ENCODE measurements around the gene DNAH8.

Gene DNAH8

GRCh38 chr6:38988736-38989449 lies 273.8 kb downstream of the DNAH8 start:
- Mint-ChIP-seq H3K36me3 (ENCODE audit: low read depth) (no peaks in the 10 kb centered on the region), H3K27me3 (ENCODE audit: low read depth) (peaks cover 3% of the 10 kb centered on the region), H3K4me3 (no peak overlapping the region), H3K9me3 (no peaks in the 10 kb centered on the region), H3K4me1 (no peaks in the 10 kb centered on the region), H3K27ac (no peak overlapping the region)
- TF ChIP-seq CTCF (IDR thresholded peaks at IDR 0.05; ENCODE audit: unreplicated experiment in 3 of 3), result no peak

- Mint-ChIP-seq H3K4me3 (no peak overlapping the region), H3K27ac (no peak overlapping the region), H3K9me3 (no peaks in the 10 kb centered on the region), H3K27me3 (ENCODE audit: low read depth) (peaks cover 3% of the 10 kb centered on the region), H3K36me3 (ENCODE audit: low read depth) (no peaks in the 10 kb centered on the region), H3K4me1 (no peaks in the 10 kb centered on the region)
- no peak for TF ChIP-seq CTCF (IDR thresholded peaks at IDR 0.05; ENCODE audit: unreplicated experiment in 3 of 3)
Measured at GRCh38 chr6:38990475-38990874, 275.4 kb downstream of the DNAH8 start.

DNA sequence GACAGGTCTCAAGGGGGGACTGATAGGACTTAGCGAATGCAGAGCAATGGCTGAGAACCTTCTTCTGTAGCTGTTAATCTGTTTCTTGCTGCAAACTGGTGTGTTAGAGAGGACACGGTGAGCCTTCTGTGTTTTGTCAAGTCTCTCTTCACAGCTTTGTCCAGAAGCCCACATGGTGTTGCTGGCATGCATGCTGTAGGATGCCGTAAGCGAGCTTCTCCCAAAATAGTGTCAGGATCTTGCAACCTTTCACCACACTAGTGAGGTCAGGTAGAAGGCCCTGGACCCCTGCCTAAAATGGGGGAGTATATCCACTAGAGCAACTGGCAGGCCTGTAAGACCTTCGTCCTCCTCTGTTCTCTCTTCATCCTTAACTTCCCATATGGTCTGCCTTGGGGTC lies 281.6 kb downstream of the DNAH8 start:
- Mint-ChIP-seq H3K4me1 (no peaks in the 10 kb centered on the region), H3K36me3 (ENCODE audit: low read depth) (no peaks in the 10 kb centered on the region), H3K27ac (no peak overlapping the region), H3K27me3 (ENCODE audit: low read depth) (peaks cover 39% of the 10 kb centered on the region), H3K4me3 (no peak overlapping the region), H3K9me3 (no peaks in the 10 kb centered on the region)
- no peak for TF ChIP-seq CTCF (IDR thresholded peaks at IDR 0.05; ENCODE audit: unreplicated experiment in 3 of 3)

- Mint-ChIP-seq H3K36me3 (ENCODE audit: low read depth) (no peaks in the 10 kb centered on the region), H3K4me1 (no peaks in the 10 kb centered on the region), H3K27ac (no peak overlapping the region), H3K4me3 (no peak overlapping the region), H3K27me3 (ENCODE audit: low read depth) (peaks cover 44% of the 10 kb centered on the region), H3K9me3 (no peaks in the 10 kb centered on the region)
- TF ChIP-seq CTCF (IDR thresholded peaks at IDR 0.05; ENCODE audit: unreplicated experiment in 3 of 3), result peak; percentile 49 to 75 (median 69)
Measured at GRCh38 chr6:38997128-38997761, 282.1 kb downstream of the DNAH8 start.

DNA sequence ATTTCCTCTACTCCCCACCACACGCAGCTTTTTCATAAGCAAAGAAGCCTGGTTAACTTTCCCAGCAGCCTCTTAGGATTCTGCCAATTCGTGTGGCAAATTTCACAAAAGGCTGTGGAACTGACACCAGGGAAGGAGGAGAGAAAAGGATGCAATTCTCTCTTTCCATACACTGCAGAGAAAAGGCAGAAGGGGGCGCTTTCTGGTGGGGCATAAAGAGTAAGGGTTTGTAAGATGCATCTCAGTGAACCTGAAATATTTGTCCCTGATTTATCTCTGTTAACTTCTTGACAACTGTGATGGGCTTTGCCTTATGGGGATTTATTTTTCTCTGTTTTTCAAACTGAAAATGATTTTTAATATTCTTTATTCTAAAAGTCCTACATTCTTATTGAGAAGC lies 288.0 kb downstream of the DNAH8 start:
- Mint-ChIP-seq H3K27ac (no peak overlapping the region), H3K4me3 (no peak overlapping the region), H3K9me3 (peaks cover 6% of the 10 kb centered on the region), H3K36me3 (ENCODE audit: low read depth) (no peaks in the 10 kb centered on the region), H3K4me1 (no peaks in the 10 kb centered on the region), H3K27me3 (ENCODE audit: low read depth) (peaks cover 38% of the 10 kb centered on the region)
- no peak for TF ChIP-seq CTCF (IDR thresholded peaks at IDR 0.05; ENCODE audit: unreplicated experiment in 3 of 3)

DNA sequence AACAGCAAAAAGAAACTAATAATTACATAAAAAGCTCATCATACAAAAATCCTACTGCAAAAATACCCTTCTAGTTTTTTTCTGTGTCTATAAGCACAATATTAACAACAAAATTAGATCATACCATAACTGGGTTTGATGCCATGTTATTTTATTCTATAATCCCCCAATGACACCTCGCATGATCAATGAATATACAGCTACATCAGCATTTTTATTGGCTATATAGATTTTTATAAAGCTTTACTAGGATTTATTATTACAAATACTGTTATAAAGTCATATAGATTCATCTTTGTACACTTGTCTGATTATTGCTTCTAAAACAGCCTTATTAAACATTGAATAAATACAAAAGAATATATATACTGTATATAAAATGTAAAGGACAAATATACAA lies 288.4 kb downstream of the DNAH8 start:
- no peaks in the 10 kb centered on the region for H3K36me3 Mint-ChIP-seq (ENCODE audit: low read depth)
- H3K27me3 Mint-ChIP-seq (ENCODE audit: low read depth), result peaks cover 42% of the 10 kb centered on the region
- no peaks in the 10 kb centered on the region for H3K4me1 Mint-ChIP-seq
- H3K27ac Mint-ChIP-seq, result no peak overlapping the region
- no peak for TF ChIP-seq CTCF (IDR thresholded peaks at IDR 0.05; ENCODE audit: unreplicated experiment in 3 of 3)
- no peak overlapping the region for H3K4me3 Mint-ChIP-seq
- H3K9me3 Mint-ChIP-seq, result peaks cover 6% of the 10 kb centered on the region
